NCI-H82 (cell line): ENCODE results near the gene LRFN4.
A peak's percentile ranks its signal among the peaks of the same experiment; 100 is the strongest.

Experiments used
- DNase-seq: peaks from one replicate; lab custom pipeline; 2025; lab: John Stamatoyannopoulos, UW

Gene LRFN4

DNA sequence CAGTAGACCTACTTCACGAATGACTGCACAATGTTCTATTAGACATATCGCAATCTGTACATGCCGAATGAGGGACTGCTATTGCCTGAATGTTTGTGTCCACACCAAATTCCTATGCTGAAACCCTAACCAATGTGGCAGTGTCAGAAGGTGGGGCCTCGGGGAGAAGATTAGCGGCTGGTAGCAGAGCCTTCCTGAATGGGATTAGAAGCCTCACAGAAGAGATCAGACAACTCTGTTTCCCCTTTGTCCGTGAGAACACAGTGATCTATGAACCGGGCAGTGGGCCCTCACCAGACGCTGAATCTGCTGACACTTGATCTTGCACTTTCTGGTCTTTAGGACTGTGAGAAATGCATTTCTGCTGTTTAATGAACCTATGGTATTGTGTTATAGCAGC is 33.1 kb downstream of the LRFN4 start:
- peak; percentile 86 for DNase-seq

DNA sequence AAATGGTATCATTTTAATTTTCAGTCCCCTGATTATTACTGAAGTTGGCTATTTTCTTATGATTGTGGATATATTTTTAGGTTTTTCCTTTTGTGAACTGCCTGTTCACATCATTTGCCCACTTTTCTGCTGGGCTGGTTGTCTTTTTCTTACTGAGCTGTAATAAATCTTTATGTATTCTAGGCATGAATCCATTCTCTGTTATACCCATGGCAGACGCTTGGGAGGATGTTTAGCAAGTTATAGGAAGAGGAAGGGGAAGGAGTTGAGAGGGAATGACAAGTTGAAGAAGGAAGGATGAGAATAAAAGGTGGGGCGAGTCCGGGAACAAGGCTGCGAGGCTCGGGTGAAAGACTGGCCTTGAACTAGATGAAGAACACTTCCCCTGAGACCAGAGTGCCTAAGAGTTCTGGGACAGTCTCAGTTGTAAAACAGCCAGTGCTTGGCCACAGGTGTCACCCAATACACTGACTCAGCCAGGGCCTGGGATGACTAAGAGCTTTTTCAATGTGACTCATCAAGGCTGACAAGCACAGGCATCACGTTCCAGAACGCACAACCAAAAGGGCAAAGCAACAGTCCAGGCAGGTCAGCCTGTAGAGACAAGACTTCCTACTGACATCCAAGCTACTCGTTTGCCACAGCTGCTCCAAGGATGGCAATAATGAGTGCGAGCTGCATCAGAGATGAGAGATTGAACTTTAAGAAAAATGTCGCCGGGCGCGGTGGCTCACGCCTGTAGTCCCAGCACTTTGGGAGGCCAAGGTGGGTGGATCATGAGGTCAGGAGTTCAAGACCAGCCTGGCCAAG is 35.2 kb downstream of the LRFN4 start:
- DNase-seq: no peak

DNA sequence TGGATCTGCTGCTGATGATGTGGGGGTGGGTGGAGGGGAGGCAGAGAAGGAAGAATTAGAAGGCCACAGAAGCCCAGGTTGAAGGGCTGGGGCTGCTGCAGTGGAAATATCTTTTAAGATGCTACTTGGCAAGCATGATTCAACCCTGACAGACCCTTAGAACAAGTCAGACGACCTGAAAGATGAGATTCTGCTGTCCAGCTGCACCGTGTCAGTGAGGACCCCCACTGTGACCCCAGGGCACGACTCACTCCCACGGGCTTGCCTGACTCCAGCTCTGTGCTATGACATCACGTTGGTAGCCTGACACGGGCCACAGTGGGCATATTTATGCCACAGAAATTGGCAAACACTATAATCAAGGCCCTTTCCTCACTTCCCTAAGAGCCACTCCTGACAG is 36.0 kb downstream of the LRFN4 start:
- no peak for DNase-seq

DNA sequence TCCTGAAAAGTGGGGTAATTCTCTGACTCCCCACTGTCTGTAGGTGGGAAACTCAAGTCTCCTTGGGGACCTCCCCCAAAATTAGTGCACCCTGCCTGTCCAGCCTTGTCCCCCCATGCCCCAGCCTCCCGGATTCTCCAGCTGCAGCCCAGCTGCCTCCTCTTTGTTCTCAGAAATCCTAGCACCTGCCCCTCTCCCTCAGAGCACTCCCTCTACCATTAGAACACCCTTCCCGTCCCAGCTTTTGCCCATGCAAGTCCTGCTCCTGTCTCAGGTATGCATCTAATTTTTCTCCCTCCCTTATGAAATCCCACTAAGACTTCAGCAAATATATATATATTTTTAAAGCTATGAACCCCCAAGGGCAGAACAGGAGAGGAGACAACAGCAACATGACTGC is 37.3 kb downstream of the LRFN4 start:
- peak; percentile 28 for DNase-seq

DNA sequence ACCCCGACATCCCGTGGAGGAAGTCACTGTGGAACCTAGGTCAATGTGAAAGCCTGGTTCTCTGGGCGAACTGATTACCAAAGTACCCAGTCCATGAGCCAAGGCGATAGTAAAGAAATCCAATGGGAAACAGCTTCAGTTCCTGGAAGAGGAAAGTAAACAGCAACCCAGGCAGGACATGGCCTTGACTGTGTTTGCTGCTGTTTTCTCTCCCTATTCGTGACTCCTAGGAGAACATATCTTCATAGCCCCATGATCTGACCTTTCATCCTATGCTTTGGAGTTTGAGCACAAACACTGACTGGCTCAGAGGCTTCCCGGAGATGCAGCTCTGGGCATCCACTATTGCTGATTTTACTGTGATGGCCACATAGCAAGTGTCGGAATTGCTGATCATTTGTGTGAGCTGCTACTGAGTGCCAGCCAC is 45.1 kb downstream of the LRFN4 start:
- no peak for DNase-seq

DNA sequence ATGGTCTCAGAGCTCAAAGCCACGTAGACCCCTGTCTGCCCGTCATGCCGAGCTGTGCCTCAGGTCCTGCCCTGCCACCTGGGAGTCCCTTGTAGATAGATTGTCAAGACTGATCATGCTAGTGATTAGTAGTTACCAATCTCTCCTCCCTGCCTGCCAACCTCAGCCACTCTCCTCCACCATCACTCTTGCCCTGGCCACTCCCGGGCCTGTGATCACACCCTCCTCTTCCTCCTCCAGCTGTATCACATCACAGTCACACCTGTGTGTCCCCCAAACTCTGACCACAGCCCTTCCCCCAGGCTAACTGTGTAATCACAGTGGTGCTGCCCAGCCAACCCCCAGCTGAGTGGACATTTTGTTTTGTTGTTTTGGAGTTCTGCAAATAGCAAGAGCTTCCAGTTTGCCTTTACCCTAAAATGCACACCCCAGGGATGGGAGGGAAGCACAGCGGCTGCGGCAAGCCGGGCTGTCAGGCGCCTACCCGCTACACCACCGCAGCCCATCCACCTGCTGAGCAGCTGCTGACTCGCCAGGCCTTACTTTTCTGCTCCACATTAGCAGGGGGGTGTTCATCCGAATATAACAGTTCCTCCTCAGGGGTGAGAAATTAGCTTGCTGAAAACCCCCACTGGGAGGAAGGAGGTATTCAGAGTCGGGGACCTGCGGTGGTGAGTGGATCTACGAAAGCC is 45.8 kb downstream of the LRFN4 start:
- DNase-seq: no peak

DNA sequence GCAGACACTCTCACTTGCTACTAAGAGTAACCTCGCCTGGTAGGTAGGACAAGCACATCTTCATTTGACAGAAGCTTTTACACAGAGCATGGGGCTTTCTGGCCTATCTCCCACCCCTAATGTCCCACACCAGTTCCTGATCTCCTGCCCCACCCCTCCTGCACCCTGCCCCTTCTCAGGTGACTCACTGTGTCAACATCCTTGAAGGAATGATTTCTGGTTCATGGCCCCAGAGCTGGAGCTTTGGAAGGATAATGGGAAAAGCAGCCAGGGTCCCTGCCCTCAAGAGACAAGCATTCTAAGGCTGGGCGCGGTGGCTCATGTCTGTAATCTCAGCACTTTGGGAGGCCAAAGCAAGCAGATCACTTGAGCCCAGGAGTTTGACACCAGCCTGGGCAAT is 47.2 kb downstream of the LRFN4 start:
- DNase-seq: no peak

DNA sequence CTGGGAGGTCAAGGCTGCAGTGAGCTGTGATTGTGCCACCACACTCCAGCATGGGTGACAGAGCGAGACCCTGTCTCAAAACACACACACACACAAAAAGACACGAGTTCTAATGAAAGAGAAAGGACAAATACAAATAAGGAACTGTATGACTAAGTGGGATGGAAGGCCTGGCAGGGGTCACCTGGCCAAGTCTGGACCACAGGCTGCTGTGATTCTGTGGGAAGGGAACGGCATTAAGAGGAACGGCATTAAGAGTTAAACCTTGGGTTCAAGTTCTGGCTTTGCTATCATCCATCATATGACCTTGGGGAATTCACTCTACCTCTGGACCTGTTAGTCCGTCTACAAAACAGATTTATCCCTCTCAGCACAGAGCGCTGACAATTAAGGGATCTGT is 47.7 kb downstream of the LRFN4 start:
- DNase-seq: no peak

DNA sequence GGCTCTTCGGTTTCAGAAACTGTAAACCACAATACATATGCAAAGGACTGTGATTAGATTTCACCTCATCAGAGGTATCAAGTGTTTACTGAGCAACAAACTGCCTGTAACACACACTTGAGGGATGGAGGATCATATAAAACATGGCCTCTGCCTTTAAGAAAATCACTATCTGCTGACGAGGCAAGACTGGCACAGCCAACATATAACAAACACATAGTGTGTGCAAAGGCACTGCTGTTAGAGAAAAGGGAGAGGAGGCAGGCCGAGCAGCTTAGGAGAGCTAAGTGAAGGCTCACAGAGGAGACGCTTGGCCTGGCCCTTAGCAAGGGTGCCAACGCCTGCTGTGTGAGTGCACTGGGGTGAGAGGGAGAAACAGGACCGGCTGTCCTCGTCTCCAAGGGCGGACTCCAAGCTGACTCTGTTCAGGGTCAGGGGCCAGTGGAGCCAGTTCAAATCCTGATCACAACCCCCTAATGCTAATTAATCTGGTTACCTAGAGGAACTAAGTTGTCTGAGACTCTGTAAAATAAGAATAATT is 48.2 kb downstream of the LRFN4 start:
- no peak for DNase-seq

DNA sequence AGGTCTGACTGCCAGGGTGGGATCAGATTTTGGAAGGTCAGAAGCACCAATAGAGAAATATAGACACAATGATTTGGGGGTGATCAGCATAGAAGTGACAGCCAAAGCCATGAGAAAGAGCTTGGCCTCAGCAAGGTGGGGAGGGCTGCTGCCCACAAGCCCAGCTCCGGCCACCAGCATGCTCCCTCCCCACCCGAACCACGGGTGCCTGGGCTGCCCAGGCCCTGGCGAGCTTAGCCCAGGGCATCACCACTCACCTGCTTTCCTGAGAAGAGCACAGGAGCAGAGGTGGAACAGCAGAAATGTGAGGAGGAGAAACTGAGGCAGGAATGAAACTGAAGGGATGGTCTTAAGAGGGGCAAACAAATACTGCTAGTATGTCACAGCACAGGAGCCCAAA is 48.8 kb downstream of the LRFN4 start:
- no peak for DNase-seq

DNA sequence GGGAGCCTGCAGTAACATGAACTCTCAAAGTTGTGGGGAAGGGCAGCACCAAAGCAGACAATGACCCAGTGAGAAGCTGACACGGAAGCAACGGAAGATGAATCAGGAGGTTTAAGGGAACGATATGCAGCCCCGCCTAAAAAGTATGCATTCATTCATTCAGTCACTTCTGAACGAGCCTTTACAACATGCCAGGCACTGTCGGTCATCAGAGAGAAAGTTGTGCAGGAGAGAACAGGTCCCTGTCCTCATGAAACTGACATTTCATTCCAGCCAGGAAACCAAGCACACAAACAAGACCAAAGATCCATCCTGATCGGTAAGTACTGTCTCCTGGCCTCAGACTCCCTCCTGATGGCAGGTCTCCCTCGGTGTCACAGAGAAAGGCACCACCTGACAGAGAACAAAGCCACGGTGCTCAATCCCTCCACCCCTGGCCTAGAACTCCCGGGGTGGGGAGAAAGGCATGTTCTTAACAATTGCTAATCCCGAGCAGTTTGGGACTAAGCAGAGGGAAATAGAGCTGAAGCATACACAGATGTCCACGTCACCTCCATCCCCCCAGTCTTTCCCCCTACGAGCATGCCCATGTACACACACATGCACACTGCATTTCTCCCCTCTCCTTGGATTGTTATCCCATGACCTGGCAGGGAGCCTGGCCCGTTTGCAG is 49.3 kb downstream of the LRFN4 start:
- no peak for DNase-seq

DNA sequence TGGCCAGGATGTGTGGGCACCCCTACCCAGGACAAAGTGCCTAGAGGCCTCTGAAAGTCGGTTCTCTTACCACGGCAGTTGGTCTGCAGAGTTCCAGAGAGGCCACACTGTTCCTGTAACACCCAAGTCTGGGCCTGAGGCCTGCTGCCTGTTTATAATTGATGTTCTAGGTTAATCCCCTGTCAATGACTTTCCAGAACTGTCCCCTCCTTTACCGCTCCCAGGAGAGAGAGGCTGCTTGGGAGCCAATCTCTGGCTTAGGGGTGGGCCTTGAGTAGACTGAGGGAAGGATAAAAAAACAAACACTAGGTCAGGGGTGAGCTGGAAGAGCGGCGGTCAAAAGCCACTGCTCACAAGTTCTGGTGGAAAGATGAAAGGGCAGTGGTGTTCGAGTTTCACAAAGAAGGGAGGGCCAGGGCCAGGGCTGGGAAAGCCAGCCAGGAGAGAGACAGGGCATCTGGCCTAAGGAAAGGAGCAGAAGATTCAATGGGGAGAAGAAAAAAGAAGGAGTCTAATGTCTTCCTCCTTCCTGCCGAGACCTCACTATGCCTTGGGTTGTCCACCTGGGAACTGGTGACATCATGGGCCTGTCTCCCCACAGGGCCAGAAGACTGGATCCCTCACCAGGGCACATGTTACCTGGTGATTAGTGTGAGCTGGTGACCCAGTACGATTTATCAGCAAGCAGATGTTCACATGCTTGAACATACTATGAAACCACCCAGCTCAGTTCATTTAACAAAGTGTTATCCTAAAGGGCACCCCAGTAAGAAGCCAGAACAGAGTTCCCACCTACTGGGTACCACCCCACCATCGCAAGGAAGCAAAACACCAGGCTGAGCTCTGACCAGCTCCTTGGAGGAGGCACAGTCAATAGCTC is 51.1 kb downstream of the LRFN4 start:
- no peak for DNase-seq

DNA sequence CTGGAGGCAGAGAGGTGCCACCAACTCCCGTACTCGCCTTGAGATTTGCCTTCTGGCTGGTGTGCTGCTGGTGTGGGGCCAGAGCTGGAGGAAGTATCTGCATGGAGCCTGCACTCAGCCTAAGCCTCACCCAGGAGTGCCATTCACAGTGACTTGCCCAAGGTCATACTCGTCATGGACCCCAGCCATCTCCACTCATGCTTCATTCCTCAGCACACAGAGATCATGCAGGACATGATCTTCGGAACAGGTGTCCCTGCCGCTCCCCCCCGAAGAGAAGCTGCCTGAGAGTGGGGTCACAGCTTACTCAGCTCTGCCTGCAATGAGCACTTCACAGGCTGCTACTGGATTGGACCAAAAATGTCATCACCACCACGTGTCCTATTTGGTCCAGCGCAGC is 52.3 kb downstream of the LRFN4 start:
- no peak for DNase-seq

DNA sequence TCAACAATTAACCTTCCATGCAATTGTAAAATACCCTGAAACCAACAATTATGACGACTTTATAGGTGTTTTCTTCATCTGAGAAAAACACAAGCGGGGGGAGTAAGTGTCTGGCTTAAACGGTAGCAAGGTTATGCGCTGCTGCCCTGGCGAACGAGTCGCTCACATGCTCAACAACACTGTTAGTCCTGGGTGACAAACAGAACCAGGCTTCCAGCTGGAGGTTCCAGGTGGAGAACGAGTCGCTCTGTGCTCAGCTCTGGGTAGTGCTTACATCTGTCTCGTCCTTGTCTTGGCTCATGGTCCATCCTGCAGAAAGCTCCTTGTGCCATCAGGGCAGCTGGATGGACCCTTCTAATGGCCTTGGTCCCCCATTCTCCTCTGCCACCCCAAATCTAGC is 53.2 kb downstream of the LRFN4 start:
- no peak for DNase-seq
